NCI-H69 (cell line): ENCODE measurements around the gene FAM151A.
"Not testable (repeated sequence)": the region's sequence is repeated elsewhere in the genome, so short reads cannot be mapped to it uniquely, and the experiment has no call there.

Source experiments
- DNase-seq: peaks from one replicate; lab custom pipeline; 2025; lab: John Stamatoyannopoulos, UW

Gene FAM151A

GRCh38 chr1:54636461-54637446, 13.4 kb upstream of the FAM151A start:
- DNase-seq = not testable (repeated sequence)

GRCh38 chr1:54635804-54636203, 12.5 kb upstream of the FAM151A start:
- not testable (repeated sequence) for DNase-seq

- DNase-seq = no peak
These were observed 3.9 kb upstream of the FAM151A start for GRCh38 chr1:54627196-54627595.

GRCh38 chr1:54624466-54625464, 1.4 kb upstream of the FAM151A start:
- no peak for DNase-seq

- DNase-seq = no peak
These were observed 3.6 kb downstream of the FAM151A start for GRCh38 chr1:54619749-54620148.

GRCh38 chr1:54615531-54616279, 7.6 kb downstream of the FAM151A start:
- DNase-seq = no peak

- no peak for DNase-seq
These were observed 8.8 kb downstream of the FAM151A start for GRCh38 chr1:54614563-54614962.

GRCh38 chr1:54614024-54614423, 9.3 kb downstream of the FAM151A start:
- no peak for DNase-seq

- DNase-seq = no peak
These were observed 11.7 kb downstream of the FAM151A start for GRCh38 chr1:54611621-54612020.

- DNase-seq = no peak
These were observed 12.4 kb downstream of the FAM151A start for GRCh38 chr1:54610601-54611580.

GRCh38 chr1:54610048-54610447, 13.3 kb downstream of the FAM151A start:
- DNase-seq = no peak

GRCh38 chr1:54609301-54609921, 13.9 kb downstream of the FAM151A start:
- no peak for DNase-seq

- DNase-seq = no peak
These were observed 14.6 kb downstream of the FAM151A start for GRCh38 chr1:54608566-54609230.

- DNase-seq = no peak
These were observed 15.3 kb downstream of the FAM151A start for GRCh38 chr1:54607821-54608565.

- no peak for DNase-seq
These were observed 16.4 kb downstream of the FAM151A start for GRCh38 chr1:54606990-54607325.

GRCh38 chr1:54606096-54606989, 17.0 kb downstream of the FAM151A start:
- DNase-seq = peak; percentile 44

GRCh38 chr1:54604572-54605370, 18.6 kb downstream of the FAM151A start:
- peak; percentile 75 for DNase-seq
